22Rv1 (cell line): ENCODE results near the gene MISP.

ENCODE experiments used
- H3K27ac ChIP-seq: fragments of 450-650 bp; 2 replicates; pipeline ENCODE4 v1.5.1; 2017
- ZFX ChIP-seq: fragments of 450-650 bp; IDR thresholded peaks from 2 replicates; pipeline ENCODE4 v1.6.1; 2017; ENCODE audit warnings: antibody characterized with exemption, borderline replicate concordance
- TF ChIP-seq, protein P1 (sequence below): fragments of 450-650 bp; IDR thresholded peaks from 2 replicates; pipeline ENCODE4 v1.5.1; 2017; ENCODE audit warnings: mild to moderate bottlenecking

Gene MISP

DNA sequence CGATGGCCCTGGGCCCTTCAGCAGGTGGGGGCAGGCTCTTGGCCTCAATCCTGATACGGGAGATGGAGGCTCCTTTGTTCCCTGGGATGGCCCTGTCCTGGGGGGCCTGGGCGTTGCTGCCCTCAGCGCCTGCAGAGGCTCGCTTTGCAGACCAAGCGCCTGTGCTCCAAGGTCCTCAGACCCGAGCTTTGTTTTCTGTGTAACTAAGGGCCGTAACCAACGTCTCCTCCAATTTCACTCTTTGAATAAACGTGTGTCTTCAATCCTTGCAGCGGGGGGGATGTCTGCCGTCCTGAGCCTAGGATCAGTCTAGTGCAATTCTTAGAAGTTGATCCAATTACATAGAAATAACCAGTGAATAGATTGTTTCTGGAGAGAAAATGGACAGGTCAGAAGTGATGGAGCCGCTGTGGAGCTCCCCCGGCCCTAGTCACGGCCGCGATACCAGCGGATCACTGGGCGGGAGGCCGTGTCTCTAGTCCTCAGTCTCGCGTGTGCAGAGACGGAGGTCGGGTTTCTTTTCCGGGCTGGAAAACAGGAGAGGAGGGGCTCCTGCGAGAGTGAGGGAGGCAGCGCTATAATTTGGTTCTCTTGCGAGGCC is 51.7 kb downstream of the MISP start:
- H3K27ac ChIP-seq, result no peak overlapping the region
- TF ChIP-seq, protein P1, sequence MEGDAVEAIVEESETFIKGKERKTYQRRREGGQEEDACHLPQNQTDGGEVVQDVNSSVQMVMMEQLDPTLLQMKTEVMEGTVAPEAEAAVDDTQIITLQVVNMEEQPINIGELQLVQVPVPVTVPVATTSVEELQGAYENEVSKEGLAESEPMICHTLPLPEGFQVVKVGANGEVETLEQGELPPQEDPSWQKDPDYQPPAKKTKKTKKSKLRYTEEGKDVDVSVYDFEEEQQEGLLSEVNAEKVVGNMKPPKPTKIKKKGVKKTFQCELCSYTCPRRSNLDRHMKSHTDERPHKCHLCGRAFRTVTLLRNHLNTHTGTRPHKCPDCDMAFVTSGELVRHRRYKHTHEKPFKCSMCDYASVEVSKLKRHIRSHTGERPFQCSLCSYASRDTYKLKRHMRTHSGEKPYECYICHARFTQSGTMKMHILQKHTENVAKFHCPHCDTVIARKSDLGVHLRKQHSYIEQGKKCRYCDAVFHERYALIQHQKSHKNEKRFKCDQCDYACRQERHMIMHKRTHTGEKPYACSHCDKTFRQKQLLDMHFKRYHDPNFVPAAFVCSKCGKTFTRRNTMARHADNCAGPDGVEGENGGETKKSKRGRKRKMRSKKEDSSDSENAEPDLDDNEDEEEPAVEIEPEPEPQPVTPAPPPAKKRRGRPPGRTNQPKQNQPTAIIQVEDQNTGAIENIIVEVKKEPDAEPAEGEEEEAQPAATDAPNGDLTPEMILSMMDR, result no peak
- no peak for TF ChIP-seq ZFX

DNA sequence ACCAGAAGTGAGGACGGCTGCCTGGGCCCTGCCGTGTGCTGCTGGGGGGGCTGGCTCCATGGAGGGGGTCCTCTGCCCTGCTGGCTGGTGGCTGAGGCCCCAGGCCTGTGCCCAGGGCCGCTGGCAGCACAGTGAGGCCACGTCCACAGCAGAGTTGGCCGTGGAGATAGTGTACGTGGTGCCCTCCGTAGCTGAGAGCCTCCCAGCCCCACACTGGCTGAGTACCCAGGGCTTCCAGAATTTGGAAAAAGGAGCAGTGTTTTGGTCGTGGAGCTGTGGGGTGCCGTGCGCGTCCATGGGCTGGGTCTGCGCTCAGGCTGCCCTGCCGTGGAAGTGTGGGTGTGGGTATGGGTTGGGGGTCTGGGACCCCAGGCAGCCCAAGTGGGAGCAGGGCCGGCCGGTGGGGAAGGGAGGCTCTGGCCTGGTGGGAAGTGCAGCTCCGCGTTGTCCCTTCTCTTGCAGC is 52.2 kb downstream of the MISP start:
- H3K27ac ChIP-seq, result no peak overlapping the region
- TF ChIP-seq ZFX, result no peak
- TF ChIP-seq, protein P1, result no peak

- no peak for TF ChIP-seq ZFX
- TF ChIP-seq, protein P1, result no peak
- H3K27ac ChIP-seq, result no peak overlapping the region
Measured at GRCh38 chr19:803686-804418, 52.9 kb downstream of the MISP start.

- no peak overlapping the region for H3K27ac ChIP-seq
- TF ChIP-seq ZFX, result no peak
Measured at GRCh38 chr19:804419-805165, 53.7 kb downstream of the MISP start.

DNA sequence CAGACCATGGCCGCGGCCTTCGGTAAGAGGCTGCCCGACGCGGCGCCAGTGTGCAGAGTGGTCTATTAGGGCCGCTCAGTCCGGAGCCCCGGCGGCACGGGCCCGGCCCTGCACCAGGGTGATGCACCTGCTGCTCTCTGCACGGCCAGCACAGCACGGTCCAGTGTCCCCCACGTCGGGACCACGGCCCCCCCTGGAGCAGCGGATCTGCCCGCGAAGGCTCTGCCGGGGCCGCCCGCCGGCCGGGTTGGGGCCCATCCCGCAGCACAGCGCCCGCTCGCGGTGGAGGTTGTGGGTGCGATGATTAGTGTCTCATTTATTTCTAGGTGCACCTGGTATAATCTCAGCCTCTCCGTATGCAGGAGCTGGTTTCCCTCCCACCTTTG is 54.2 kb downstream of the MISP start:
- TF ChIP-seq, protein P1, result no peak
- TF ChIP-seq ZFX, result no peak
- H3K27ac ChIP-seq, result no peak overlapping the region

DNA sequence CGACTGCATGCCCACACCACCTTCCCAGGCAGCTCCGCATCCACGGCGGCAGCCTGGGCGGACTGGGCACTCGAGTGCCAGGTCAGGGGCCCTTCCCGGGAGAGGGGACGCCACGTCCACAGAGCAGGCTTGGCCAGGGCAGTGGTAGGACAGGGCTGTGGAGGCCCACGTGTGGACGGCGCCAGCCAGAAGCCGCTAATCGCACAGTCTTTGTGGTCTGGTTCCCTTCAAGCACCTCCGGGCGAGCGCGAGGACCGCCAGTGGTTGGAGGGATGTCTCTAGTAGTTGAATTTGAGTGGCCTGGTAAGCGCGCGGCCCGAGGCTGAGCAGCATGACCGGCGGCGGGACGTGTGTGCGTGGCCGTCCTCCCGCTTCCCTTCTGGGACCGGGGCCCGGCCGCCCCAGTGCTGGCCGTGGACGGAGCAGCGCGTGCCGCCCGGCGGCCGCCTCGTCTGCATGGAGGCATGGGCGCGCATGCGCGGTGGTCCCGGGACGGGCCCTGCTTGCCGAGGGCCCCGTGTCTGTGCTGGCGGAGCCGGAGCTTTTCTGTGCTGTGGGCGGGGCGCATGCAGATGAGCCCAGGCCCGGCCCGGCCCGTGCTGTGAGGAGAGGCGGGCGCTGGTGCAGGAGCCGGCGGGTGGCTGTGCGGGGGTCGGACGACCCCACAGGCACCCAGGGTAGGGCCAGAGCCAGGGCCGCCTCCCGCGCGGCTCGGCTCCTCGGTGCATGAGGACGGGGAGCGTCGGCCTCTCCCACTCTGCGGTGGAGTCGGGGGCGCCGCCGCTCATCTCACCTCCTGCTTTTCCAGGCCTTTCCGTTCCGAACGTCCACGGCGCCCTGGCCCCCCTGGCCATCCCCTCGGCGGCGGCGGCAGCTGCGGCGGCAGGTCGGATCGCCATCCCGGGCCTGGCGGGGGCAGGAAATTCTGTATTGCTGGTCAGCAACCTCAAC is 55.0 kb downstream of the MISP start:
- no peak for TF ChIP-seq ZFX
- TF ChIP-seq, protein P1, result no peak
- H3K27ac ChIP-seq, result no peak overlapping the region

GRCh38 chr19:806815-807421 is 56.0 kb downstream of the MISP start:
- H3K27ac ChIP-seq, result no peak overlapping the region
- no peak for TF ChIP-seq ZFX
- TF ChIP-seq, protein P1, result no peak
